K562 (cell line): Measurements from ENCODE around the gene TP73. TPM values are rescaled to one million over a fixed set of nuclear protein-coding genes. Genes with fewer than 3 reads are reported as not detected.
A peak's percentile ranks its signal among the peaks of the same experiment; 100 is the strongest.

Experiments
- CXXC5 ChIP-seq: fragments of 250-450 bp; sonication (Bioruptor Pico); IDR thresholded peaks from 2 replicates; pipeline ENCODE4 v1.8.0; 2022; ENCODE audit warnings: inconsistent platforms, mild to moderate bottlenecking, moderate library complexity
- EGR1 ChIP-seq: fragments of 450-650 bp; conservative IDR thresholded peaks from 2 replicates; pipeline ENCODE4 v1.6.1; 2017; ENCODE audit warnings: mild to moderate bottlenecking
- FOSL1 ChIP-seq: fragments of 200-800 bp; sonication (Bioruptor generic); conservative IDR thresholded peaks from 2 replicates; pipeline ENCODE4 v1.6.1; 2016; ENCODE audit warnings: missing genetic modification characterization, missing compliant biosample characterization
- FOXJ3 ChIP-seq: sonication (generic); formaldehyde crosslinking; IDR thresholded peaks from 2 replicates; pipeline ENCODE4 v1.4.0; 2020; ENCODE audit warnings: mild to moderate bottlenecking, missing genetic modification reagents
- GATAD2A ChIP-seq: fragments of 450-650 bp; IDR thresholded peaks from 2 replicates; pipeline ENCODE4 v1.6.1; 2017
- KAT2B ChIP-seq: IDR thresholded peaks from one replicate; pipeline ENCODE4 v1.6.1; 2012; ENCODE audit warnings: low read depth, mild to moderate bottlenecking, control low read depth, inconsistent platforms, low read length, moderate library complexity
- MAZ ChIP-seq, 2 experiments: fragments of 450-650 bp in 1 of 2; sonication (generic) in 1 of 2; formaldehyde crosslinking; IDR thresholded peaks in 1 of 2; conservative IDR thresholded peaks in 1 of 2; 2 replicates each; pipeline versions ENCODE4 v1.4.0 to v1.5.0; 2020; ENCODE audit warnings: mild to moderate bottlenecking in 1 of 2, missing genetic modification reagents in 1 of 2
- MNT ChIP-seq, 2 experiments: fragments of 450-650 bp; conservative IDR thresholded peaks; 2 replicates each; pipeline ENCODE4 v1.6.1; 2017; ENCODE audit warnings: mild to moderate bottlenecking in 2 of 2, moderate library complexity in 2 of 2
- PHF21A ChIP-seq: fragments of 450-650 bp; IDR thresholded peaks from 2 replicates; pipeline ENCODE4 v1.6.1; 2017; ENCODE audit warnings: low read depth, borderline replicate concordance
- PRMT5 ChIP-seq: sonication (generic); formaldehyde crosslinking; IDR thresholded peaks from 2 replicates; pipeline ENCODE4 v1.5.0; 2020; ENCODE audit warnings: missing genetic modification reagents
- PTTG1 ChIP-seq: fragments of 450-650 bp; IDR thresholded peaks from 2 replicates; pipeline ENCODE4 v1.6.1; 2016; ENCODE audit warnings: low read depth, mild to moderate bottlenecking, missing genetic modification characterization, missing compliant biosample characterization
- TAF1 ChIP-seq: IDR thresholded peaks from 2 replicates; pipeline ENCODE4 v1.6.1; 2011; ENCODE audit warnings: mild to moderate bottlenecking, low read length, moderate library complexity; ENCODE audit not compliant: insufficient read depth, control insufficient read depth, severe bottlenecking; ENCODE audit errors: extremely low read depth
- ZNF239 ChIP-seq: fragments of 250-450 bp; sonication (Bioruptor Pico); IDR thresholded peaks from 2 replicates; pipeline ENCODE4 v1.4.0; 2020; ENCODE audit warnings: mild to moderate bottlenecking
- polyA plus RNA-seq, 8 experiments: library from polyadenylated mRNA; depleted of rRNA in 4 of 8; stranded (reverse) in 5 of 8; unstranded in 3 of 8; fragments of >200 nt; fragmentation: Nextera tagmentation in 2 of 8; fragmentation: Illumina TruSeq in 1 of 8; extraction: Ambion mirVana in 2 of 8; extraction: Trizol in 1 of 8; gene quantifications; 2 replicates each; pipeline versions ENCODE4 v1.2.1 to v1.2.3, GENCODE V29; 2011 to 2014; ENCODE audit warnings: inconsistent platforms in 1 of 8, missing spikeins in 1 of 8
- total RNA-seq, 7 experiments: library from RNA; depleted of rRNA in 6 of 7; stranded (reverse); fragments of >200 nt in 6 of 7; fragmentation: Illumina TruSeq in 2 of 7; extraction: Trizol in 2 of 7; gene quantifications; 2 replicates each; pipeline versions ENCODE4 v1.2.1 to v1.2.3, GENCODE V29; 2011 to 2021; ENCODE audit warnings: low replicate concordance in 1 of 7
- TF ChIP-seq, protein P1 (sequence below), 2 experiments: fragments of 450-650 bp; IDR thresholded peaks; 2 replicates each; pipeline ENCODE4 v1.6.1; 2016; ENCODE audit warnings: mild to moderate bottlenecking in 2 of 2, borderline replicate concordance in 1 of 2, low read depth in 1 of 2, moderate library complexity in 1 of 2
- TF ChIP-seq, protein P2 (sequence below): sonication (generic); formaldehyde crosslinking; IDR thresholded peaks from 2 replicates; pipeline ENCODE4 v1.8.0; 2022; ENCODE audit warnings: missing genetic modification reagents, mild to moderate bottlenecking, borderline replicate concordance

Gene TP73
- total and polyA plus RNA-seq, 9 of the 15 experiments (the other 6 are each of a cell fraction or from before 2014, with no cell fraction given): 0.07 to 1.6 (median 0.40) TPM; not detected in 2

DNA sequence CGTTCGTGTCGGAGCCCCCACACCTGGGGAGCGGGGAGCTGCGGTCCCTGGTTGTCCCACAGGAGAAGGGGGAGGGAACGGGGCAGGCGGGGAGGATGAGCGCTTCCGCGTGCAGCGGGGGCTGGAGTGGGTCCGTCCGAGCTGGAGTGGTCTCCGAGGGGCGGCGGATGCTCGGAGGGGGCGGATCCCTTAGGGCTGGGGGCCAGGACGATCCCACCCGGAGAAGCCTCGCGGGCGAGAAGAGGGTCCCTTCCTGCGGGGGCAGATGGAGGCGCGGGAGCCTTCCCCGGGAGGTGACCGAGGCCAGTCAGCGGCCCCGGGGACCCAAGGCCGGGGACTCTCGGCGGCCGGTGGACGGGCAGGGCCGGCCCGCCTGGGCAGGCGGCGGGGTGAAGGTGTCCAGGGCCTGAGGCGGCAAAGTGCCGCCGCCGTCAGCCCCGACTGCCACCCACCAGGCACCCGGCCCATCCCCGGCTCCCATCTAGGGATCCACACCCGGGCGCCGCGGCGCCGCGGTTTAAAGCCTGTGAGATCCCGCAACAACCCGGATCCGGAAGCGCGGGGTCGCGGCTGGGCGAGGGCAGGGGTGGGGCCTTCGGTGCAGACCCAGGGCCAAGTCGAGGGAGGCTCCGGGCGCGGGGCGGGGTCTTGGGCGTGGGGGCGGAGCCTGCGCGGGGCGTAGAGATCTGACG is 94.7 kb downstream of the TP73 start (continued):
- TF ChIP-seq, protein P1, sequence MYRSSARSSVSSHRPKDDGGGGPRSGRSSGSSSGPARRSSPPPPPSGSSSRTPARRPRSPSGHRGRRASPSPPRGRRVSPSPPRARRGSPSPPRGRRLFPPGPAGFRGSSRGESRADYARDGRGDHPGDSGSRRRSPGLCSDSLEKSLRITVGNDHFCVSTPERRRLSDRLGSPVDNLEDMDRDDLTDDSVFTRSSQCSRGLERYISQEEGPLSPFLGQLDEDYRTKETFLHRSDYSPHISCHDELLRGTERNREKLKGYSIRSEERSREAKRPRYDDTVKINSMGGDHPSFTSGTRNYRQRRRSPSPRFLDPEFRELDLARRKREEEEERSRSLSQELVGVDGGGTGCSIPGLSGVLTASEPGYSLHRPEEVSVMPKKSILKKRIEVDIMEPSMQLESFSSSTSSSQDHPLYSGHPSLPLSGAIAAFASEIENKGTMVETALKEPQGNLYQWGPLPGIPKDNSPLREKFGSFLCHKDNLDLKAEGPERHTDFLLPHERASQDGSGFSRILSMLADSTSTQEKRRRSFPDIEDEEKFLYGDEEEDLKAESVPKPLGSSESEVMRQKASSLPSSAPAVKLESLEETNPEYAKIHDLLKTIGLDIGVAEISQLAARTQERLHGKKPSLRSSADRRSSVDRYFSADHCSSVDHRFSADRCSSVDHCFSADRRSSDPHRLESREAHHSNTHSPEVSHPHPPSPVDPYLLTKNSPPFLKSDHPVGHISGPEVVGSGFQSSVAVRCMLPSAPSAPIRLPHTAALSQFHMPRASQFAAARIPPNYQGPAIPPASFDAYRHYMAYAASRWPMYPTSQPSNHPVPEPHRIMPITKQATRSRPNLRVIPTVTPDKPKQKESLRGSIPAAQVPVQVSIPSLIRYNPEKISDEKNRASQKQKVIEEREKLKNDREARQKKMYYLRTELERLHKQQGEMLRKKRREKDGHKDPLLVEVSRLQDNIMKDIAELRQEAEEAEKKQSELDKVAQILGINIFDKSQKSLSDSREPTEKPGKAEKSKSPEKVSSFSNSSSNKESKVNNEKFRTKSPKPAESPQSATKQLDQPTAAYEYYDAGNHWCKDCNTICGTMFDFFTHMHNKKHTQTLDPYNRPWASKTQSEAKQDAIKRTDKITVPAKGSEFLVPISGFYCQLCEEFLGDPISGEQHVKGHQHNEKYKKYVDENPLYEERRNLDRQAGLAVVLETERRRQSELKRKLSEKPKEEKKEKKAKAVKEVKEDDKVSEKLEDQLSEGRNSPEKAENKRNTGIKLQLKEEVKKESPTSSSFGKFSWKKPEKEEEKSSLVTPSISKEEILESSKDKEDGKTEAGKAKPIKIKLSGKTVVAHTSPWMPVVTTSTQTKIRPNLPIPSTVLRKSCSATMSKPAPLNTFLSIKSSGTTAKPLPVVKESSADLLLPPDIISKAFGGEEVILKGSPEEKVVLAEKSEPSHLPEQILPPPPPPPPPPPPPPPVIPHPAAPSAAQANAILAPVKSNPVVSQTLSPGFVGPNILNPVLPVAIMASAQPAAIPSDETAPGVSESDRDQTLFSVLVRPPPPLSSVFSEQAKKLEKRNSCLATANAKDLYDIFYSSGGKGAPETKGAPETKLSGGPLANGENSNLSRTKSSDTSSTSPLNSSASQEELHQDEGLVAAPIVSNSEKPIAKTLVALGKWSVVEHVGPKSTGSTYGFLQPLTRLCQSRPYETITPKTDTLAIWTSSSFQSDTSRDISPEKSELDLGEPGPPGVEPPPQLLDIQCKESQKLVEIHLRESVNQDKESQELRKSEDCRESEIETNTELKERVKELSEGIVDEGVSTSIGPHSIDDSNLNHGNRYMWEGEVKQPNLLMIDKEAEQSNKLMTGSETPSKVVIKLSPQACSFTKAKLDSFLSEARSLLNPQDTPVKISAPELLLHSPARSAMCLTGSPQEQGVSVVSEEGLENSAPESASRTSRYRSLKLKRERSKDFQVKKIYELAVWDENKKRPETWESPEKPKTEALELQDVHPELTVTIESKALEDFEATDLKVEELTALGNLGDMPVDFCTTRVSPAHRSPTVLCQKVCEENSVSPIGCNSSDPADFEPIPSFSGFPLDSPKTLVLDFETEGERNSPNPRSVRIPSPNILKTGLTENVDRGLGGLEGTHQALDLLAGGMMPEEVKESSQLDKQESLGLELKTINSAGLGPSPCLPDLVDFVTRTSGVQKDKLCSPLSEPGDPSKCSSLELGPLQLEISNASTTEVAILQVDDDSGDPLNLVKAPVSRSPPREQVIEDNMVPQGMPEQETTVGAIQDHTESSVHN (IDR thresholded peaks at IDR 0.05; ENCODE audit: borderline replicate concordance in 1 of 2, low read depth in 1 of 2): no peak
- no peak for TF ChIP-seq PHF21A
- TF ChIP-seq FOXJ3 (CRISPR knock-in tag): no peak
- no peak for TF ChIP-seq PRMT5 (CRISPR knock-in tag)
- TF ChIP-seq TAF1: peak; percentile 69
- TF ChIP-seq, protein P2, sequence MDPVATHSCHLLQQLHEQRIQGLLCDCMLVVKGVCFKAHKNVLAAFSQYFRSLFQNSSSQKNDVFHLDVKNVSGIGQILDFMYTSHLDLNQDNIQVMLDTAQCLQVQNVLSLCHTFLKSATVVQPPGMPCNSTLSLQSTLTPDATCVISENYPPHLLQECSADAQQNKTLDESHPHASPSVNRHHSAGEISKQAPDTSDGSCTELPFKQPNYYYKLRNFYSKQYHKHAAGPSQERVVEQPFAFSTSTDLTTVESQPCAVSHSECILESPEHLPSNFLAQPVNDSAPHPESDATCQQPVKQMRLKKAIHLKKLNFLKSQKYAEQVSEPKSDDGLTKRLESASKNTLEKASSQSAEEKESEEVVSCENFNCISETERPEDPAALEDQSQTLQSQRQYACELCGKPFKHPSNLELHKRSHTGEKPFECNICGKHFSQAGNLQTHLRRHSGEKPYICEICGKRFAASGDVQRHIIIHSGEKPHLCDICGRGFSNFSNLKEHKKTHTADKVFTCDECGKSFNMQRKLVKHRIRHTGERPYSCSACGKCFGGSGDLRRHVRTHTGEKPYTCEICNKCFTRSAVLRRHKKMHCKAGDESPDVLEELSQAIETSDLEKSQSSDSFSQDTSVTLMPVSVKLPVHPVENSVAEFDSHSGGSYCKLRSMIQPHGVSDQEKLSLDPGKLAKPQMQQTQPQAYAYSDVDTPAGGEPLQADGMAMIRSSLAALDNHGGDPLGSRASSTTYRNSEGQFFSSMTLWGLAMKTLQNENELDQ (CRISPR knock-in tag): no peak
- TF ChIP-seq EGR1: peak; percentile 42; the same call in 1 of the 2 replicates
- peak; percentile 40 to 56; a peak in 3 of 4 replicates for TF ChIP-seq MAZ (CRISPR knock-in tag; conservative IDR thresholded peaks at IDR 0.05 in 1 of 2, IDR thresholded peaks at IDR 0.05 in 1 of 2)
- no peak for TF ChIP-seq GATAD2A
- TF ChIP-seq ZNF239 (CRISPR knock-in tag): no peak
- peak; percentile 33 to 63; a peak in 2 of 4 replicates for TF ChIP-seq MNT (conservative IDR thresholded peaks at IDR 0.05)
- TF ChIP-seq FOSL1 (tag): no peak
- TF ChIP-seq KAT2B: no peak
- TF ChIP-seq PTTG1 (tag): no peak
- peak; percentile 78 for TF ChIP-seq CXXC5 (CRISPR knock-in tag)
